GM12878 (cell line): Measurements from ENCODE around the gene UBASH3A. TPM values are rescaled to one million over a fixed set of nuclear protein-coding genes. Genes with fewer than 3 reads are reported as not detected.

Source experiments
- ATAC-seq: fragments of 200-7000 bp; cut with Tn5 transposase; 3 replicates; pipeline ENCODE4 v1.9.1; 2020; ENCODE audit warnings: mild to moderate bottlenecking, moderate library complexity
- BruUV-seq: library from RNA; stranded (reverse); fragments of 400-500 nt; replicated peaks from 2 replicates; lab custom pipeline; 2021; lab: Mats Ljungman, UMichigan
- CTCF ChIA-PET: fragments of 300-600 bp; sonication (Branson Sonifier 250); formaldehyde crosslinking; extraction: SDS; loops from one replicate; lab custom pipeline; 2021; ENCODE audit warnings: inconsistent platforms; lab: Yijun Ruan, JAX
- POLR2A ChIA-PET: fragments of 350-600 bp; formaldehyde crosslinking; extraction: SDS; loops from one replicate; lab custom pipeline; 2021; ENCODE audit warnings: inconsistent platforms; lab: Charles Lee
- RAD21 ChIA-PET: fragments of 300-600 bp; sonication (Branson Sonifier 250); formaldehyde crosslinking; loops from one replicate; lab custom pipeline; 2023; ENCODE audit warnings: antibody characterized with exemption; ENCODE audit not compliant: unreplicated experiment; lab: Charles Lee
- SMC1A ChIA-PET: fragments of 300-600 bp; sonication (Branson Sonifier 250); formaldehyde crosslinking; loops from one replicate; lab custom pipeline; 2023; ENCODE audit not compliant: unreplicated experiment, uncharacterized antibody; lab: Charles Lee
- DNase-seq: peaks from one replicate; pipeline ENCODE4 v3.0.0-alpha.2; 2011; ENCODE audit warnings: low read depth, low spot score
- FAIRE-seq: peaks from 3 replicates; lab custom pipeline; 2011; peaks lifted over from hg19 to GRCh38; lab: Jason Lieb, UNC
- H2AFZ ChIP-seq: 2 replicates; pipeline ENCODE4 v1.6.0; 2011; ENCODE audit warnings: low read depth, low read length, control low read depth; ENCODE audit not compliant: control insufficient read depth
- H3K27ac ChIP-seq: 2 replicates; pipeline ENCODE4 v1.5.1; 2011; ENCODE audit warnings: control low read depth; ENCODE audit not compliant: control insufficient read depth, insufficient read depth
- H3K27me3 ChIP-seq, 2 experiments: replicated peaks in 1 of 2; 2 replicates each; pipeline versions ENCODE4 v1.6.0 to v1.6.1; 2011; ENCODE audit warnings: low read length in 1 of 2; ENCODE audit not compliant: control insufficient read depth in 2 of 2, insufficient read depth in 2 of 2
- H3K36me3 ChIP-seq, 2 experiments: 2 replicates each; pipeline ENCODE4 v1.5.1; 2011; ENCODE audit warnings: low read length in 1 of 2; ENCODE audit not compliant: control insufficient read depth in 2 of 2, insufficient read depth in 2 of 2
- H3K4me1 ChIP-seq: 2 replicates; pipeline ENCODE4 v1.6.1; 2011; ENCODE audit warnings: mild to moderate bottlenecking, low read length, moderate library complexity, mixed read lengths; ENCODE audit not compliant: control insufficient read depth, insufficient read depth
- H3K4me2 ChIP-seq: 2 replicates; pipeline ENCODE4 v1.6.0; 2011; ENCODE audit warnings: control low read depth; ENCODE audit not compliant: control insufficient read depth, insufficient read depth
- H3K4me3 ChIP-seq: fragments of 200-600 bp; sonication (generic); 2 replicates; pipeline ENCODE4 v1.5.1; 2016
- H3K79me2 ChIP-seq: 2 replicates; pipeline ENCODE4 v1.6.0; 2011; ENCODE audit warnings: low read length; ENCODE audit not compliant: control insufficient read depth, insufficient read depth
- H3K9ac ChIP-seq: 2 replicates; pipeline ENCODE4 v1.8.0; 2011; ENCODE audit warnings: low read length, control low read depth, mixed read lengths; ENCODE audit not compliant: control insufficient read depth, insufficient read depth
- H3K9me3 ChIP-seq: replicated peaks from 3 replicates; pipeline ENCODE4 v1.5.1; 2011; ENCODE audit warnings: mild to moderate bottlenecking, low read length; ENCODE audit not compliant: control insufficient read depth, insufficient read depth
- H4K20me1 ChIP-seq: 2 replicates; pipeline ENCODE4 v1.6.0; 2011; ENCODE audit not compliant: control insufficient read depth, insufficient read depth
- CHD4 ChIP-seq: fragments of 200-600 bp; sonication (generic); IDR thresholded peaks from 2 replicates; pipeline ENCODE4 v1.6.1; 2016; ENCODE audit warnings: mild to moderate bottlenecking
- FOXM1 ChIP-seq: IDR thresholded peaks from 2 replicates; pipeline ENCODE4 v1.6.1; 2012; ENCODE audit warnings: low read depth, mild to moderate bottlenecking, inconsistent platforms, low read length, moderate library complexity
- TAF1 ChIP-seq: IDR thresholded peaks from 2 replicates; pipeline ENCODE4 v1.6.1; 2011; ENCODE audit warnings: mild to moderate bottlenecking, low read depth, low read length, borderline replicate concordance
- TARDBP ChIP-seq: IDR thresholded peaks from 2 replicates; pipeline ENCODE4 v1.6.1; 2016; ENCODE audit warnings: borderline replicate concordance
- TCF12 ChIP-seq: IDR thresholded peaks from 2 replicates; pipeline ENCODE4 v1.6.1; 2011; ENCODE audit warnings: low read depth, mild to moderate bottlenecking, low read length
- TCF3 ChIP-seq: IDR thresholded peaks from 2 replicates; pipeline ENCODE4 v1.6.1; 2012; ENCODE audit warnings: low read depth, mild to moderate bottlenecking, low read length, borderline replicate concordance; ENCODE audit not compliant: insufficient read depth
- USF1 ChIP-seq: IDR thresholded peaks from 2 replicates; pipeline ENCODE4 v1.6.1; 2011; ENCODE audit warnings: borderline replicate concordance, low read depth, mild to moderate bottlenecking, moderate library complexity, mixed read lengths, low read length; ENCODE audit not compliant: insufficient read depth; ENCODE audit errors: extremely low read length
- ZNF384 ChIP-seq: IDR thresholded peaks from 2 replicates; pipeline ENCODE4 v1.6.1; 2012; ENCODE audit warnings: low read depth, mild to moderate bottlenecking, low read length, improper control_type of control experiment, borderline replicate concordance
- WGBS: methylation state at CpG from one replicate; pipeline ENCODE4 v1.1.6; 2016; ENCODE audit warnings: low lambda C conversion rate; ENCODE audit not compliant: insufficient replicate concordance, insufficient coverage; ENCODE audit errors: missing lambda C conversion rate; 5-methylcytosine and 5-hydroxymethylcytosine counted together
- in situ Hi-C: fragments of 300-500 bp; cut with MboI; formaldehyde crosslinking; loops from 9 replicates; pipeline ENCODE4 v1.14.3; 2018; ENCODE audit warnings: mixed read lengths
- intact Hi-C: fragments of 100-400 bp; cut with micrococcal nuclease; formaldehyde crosslinking; loops from one replicate; pipeline ENCODE4 v1.14.2; 2022; ENCODE audit not compliant: unreplicated experiment
- polyA plus RNA-seq, 11 experiments: library from polyadenylated mRNA; depleted of rRNA in 4 of 11; unstranded in 6 of 11; stranded (reverse) in 5 of 11; fragments of >200 nt; fragmentation: Nextera tagmentation in 4 of 11; fragmentation: Illumina TruSeq in 1 of 11; extraction: Ambion mirVana in 4 of 11; extraction: Trizol in 1 of 11; gene quantifications; 1 replicate in 1 of 11; 2 replicates in 10 of 11; pipeline versions ENCODE4 v1.2.1 to v1.2.3, GENCODE V29; 2011 to 2016; ENCODE audit warnings: inconsistent platforms in 2 of 11, missing spikeins in 2 of 11, low read depth in 1 of 11
- total RNA-seq, 4 experiments: library from RNA; depleted of rRNA in 3 of 4; stranded (reverse); fragments of >200 nt in 3 of 4; fragmentation: Illumina TruSeq in 1 of 4; extraction: Trizol in 1 of 4; gene quantifications; 2 replicates each; pipeline versions ENCODE4 v1.2.1 to v1.2.3, GENCODE V29; 2013 to 2021
- TF ChIP-seq, protein P1 (sequence below): IDR thresholded peaks from 2 replicates; pipeline ENCODE4 v1.6.1; 2012; ENCODE audit warnings: improper control_type of control experiment, low read depth, low read length; ENCODE audit not compliant: insufficient replicate concordance
- TF ChIP-seq, protein P2 (sequence below): IDR thresholded peaks from 2 replicates; pipeline ENCODE4 v1.6.1; 2011; ENCODE audit warnings: low read depth, low read length, improper control_type of control experiment, borderline replicate concordance
- TF ChIP-seq, protein P3 (sequence below): IDR thresholded peaks from 2 replicates; pipeline ENCODE4 v1.6.1; 2011; ENCODE audit warnings: borderline replicate concordance, low read depth, mild to moderate bottlenecking, moderate library complexity, low read length; ENCODE audit not compliant: insufficient read depth, poor library complexity, severe bottlenecking
- TF ChIP-seq, protein P4 (sequence below): fragments of 450-650 bp; IDR thresholded peaks from 2 replicates; pipeline ENCODE4 v1.6.1; 2017; ENCODE audit warnings: antibody characterized with exemption, mild to moderate bottlenecking, moderate library complexity

Gene UBASH3A
- total and polyA plus RNA-seq, 10 of the 15 experiments (the other 5 are each of a cell fraction or from before 2014, with no cell fraction given): 0.04 to 0.39 (median 0.23) TPM; not detected in 1

DNA sequence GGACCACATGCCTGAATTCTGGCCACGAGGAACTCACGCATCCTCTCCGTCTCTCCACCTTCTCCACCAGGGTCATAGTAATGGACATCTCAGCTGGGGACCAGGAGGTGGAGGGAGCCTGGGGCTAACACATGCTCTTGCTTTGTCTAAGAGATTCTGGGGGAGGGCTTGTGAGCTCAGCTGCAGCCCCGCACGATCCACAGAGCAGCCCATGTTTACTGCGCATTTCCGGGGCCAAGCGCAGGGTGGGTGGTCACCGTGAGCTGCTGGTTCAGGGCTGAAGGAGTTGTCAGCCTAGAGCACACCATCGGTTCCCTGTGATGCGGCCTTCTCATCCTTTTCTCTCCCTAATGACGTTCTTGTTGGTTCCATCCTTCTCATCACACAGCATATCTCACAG lies 45.4 kb upstream of the UBASH3A start:
- RAD21 ChIA-PET: no interaction called here
- DNase-seq: no peak
- no peaks in the 10 kb centered on the region for H3K36me3 ChIP-seq
- WGBS: 63% methylated on average over 12 of the region's 12 CpGs
- FAIRE-seq: no peak
- no peak overlapping the region for H2AFZ ChIP-seq
- H4K20me1 ChIP-seq: no peaks in the 10 kb centered on the region
- H3K27ac ChIP-seq: no peak overlapping the region
- no peak overlapping the region for H3K9ac ChIP-seq
- no peak overlapping the region for H3K4me2 ChIP-seq
- intact Hi-C loops (no loop called here), in situ Hi-C loops (no loop called here)
- H3K27me3 ChIP-seq: no peaks in the 10 kb centered on the region; a peak in 2 of 4 replicates
- POLR2A ChIA-PET: no interaction called here
- no TSS peak for BruUV-seq
- no peak overlapping the region for H3K4me3 ChIP-seq
- peaks cover 18% of the 10 kb centered on the region for H3K9me3 ChIP-seq
- peaks cover 11% of the 10 kb centered on the region for H3K4me1 ChIP-seq
- no peak for ATAC-seq
- SMC1A ChIA-PET: interaction anchor here (0.7 to 1.2 kb wide), 2 partner anchors 23 to 42 kb away, joined by 3 read pairs; no protein-coding TSS in a partner anchor
- CTCF ChIA-PET: interaction anchor here (1.7 kb wide), 1 partner anchor 48 kb away, joined by 7 read pairs; no protein-coding TSS in a partner anchor
- H3K79me2 ChIP-seq: no peaks in the 10 kb centered on the region
- TF ChIP-seq TAF1 (no peak), FOXM1 (no peak), ZNF384 (no peak), TCF12 (no peak), TARDBP (no peak), USF1 (no peak), CHD4 (no peak), TCF3 (no peak)
- TF ChIP-seq, protein P1, sequence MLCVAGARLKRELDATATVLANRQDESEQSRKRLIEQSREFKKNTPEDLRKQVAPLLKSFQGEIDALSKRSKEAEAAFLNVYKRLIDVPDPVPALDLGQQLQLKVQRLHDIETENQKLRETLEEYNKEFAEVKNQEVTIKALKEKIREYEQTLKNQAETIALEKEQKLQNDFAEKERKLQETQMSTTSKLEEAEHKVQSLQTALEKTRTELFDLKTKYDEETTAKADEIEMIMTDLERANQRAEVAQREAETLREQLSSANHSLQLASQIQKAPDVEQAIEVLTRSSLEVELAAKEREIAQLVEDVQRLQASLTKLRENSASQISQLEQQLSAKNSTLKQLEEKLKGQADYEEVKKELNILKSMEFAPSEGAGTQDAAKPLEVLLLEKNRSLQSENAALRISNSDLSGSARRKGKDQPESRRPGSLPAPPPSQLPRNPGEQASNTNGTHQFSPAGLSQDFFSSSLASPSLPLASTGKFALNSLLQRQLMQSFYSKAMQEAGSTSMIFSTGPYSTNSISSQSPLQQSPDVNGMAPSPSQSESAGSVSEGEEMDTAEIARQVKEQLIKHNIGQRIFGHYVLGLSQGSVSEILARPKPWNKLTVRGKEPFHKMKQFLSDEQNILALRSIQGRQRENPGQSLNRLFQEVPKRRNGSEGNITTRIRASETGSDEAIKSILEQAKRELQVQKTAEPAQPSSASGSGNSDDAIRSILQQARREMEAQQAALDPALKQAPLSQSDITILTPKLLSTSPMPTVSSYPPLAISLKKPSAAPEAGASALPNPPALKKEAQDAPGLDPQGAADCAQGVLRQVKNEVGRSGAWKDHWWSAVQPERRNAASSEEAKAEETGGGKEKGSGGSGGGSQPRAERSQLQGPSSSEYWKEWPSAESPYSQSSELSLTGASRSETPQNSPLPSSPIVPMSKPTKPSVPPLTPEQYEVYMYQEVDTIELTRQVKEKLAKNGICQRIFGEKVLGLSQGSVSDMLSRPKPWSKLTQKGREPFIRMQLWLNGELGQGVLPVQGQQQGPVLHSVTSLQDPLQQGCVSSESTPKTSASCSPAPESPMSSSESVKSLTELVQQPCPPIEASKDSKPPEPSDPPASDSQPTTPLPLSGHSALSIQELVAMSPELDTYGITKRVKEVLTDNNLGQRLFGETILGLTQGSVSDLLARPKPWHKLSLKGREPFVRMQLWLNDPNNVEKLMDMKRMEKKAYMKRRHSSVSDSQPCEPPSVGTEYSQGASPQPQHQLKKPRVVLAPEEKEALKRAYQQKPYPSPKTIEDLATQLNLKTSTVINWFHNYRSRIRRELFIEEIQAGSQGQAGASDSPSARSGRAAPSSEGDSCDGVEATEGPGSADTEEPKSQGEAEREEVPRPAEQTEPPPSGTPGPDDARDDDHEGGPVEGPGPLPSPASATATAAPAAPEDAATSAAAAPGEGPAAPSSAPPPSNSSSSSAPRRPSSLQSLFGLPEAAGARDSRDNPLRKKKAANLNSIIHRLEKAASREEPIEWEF: no peak
- TF ChIP-seq, protein P2, sequence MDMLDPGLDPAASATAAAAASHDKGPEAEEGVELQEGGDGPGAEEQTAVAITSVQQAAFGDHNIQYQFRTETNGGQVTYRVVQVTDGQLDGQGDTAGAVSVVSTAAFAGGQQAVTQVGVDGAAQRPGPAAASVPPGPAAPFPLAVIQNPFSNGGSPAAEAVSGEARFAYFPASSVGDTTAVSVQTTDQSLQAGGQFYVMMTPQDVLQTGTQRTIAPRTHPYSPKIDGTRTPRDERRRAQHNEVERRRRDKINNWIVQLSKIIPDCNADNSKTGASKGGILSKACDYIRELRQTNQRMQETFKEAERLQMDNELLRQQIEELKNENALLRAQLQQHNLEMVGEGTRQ: no peak
- TF ChIP-seq, protein P3, sequence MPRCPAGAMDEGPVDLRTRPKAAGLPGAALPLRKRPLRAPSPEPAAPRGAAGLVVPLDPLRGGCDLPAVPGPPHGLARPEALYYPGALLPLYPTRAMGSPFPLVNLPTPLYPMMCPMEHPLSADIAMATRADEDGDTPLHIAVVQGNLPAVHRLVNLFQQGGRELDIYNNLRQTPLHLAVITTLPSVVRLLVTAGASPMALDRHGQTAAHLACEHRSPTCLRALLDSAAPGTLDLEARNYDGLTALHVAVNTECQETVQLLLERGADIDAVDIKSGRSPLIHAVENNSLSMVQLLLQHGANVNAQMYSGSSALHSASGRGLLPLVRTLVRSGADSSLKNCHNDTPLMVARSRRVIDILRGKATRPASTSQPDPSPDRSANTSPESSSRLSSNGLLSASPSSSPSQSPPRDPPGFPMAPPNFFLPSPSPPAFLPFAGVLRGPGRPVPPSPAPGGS: no peak
- TF ChIP-seq, protein P4, sequence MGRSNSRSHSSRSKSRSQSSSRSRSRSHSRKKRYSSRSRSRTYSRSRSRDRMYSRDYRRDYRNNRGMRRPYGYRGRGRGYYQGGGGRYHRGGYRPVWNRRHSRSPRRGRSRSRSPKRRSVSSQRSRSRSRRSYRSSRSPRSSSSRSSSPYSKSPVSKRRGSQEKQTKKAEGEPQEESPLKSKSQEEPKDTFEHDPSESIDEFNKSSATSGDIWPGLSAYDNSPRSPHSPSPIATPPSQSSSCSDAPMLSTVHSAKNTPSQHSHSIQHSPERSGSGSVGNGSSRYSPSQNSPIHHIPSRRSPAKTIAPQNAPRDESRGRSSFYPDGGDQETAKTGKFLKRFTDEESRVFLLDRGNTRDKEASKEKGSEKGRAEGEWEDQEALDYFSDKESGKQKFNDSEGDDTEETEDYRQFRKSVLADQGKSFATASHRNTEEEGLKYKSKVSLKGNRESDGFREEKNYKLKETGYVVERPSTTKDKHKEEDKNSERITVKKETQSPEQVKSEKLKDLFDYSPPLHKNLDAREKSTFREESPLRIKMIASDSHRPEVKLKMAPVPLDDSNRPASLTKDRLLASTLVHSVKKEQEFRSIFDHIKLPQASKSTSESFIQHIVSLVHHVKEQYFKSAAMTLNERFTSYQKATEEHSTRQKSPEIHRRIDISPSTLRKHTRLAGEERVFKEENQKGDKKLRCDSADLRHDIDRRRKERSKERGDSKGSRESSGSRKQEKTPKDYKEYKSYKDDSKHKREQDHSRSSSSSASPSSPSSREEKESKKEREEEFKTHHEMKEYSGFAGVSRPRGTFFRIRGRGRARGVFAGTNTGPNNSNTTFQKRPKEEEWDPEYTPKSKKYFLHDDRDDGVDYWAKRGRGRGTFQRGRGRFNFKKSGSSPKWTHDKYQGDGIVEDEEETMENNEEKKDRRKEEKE: no peak
